ENCODE data around the gene WFDC8. TPM values are rescaled to one million over a fixed set of nuclear protein-coding genes. Genes with fewer than 3 reads are reported as not detected.

The WFDC8 gene
- total and polyA plus RNA-seq, 4 donors = not detected

DNA sequence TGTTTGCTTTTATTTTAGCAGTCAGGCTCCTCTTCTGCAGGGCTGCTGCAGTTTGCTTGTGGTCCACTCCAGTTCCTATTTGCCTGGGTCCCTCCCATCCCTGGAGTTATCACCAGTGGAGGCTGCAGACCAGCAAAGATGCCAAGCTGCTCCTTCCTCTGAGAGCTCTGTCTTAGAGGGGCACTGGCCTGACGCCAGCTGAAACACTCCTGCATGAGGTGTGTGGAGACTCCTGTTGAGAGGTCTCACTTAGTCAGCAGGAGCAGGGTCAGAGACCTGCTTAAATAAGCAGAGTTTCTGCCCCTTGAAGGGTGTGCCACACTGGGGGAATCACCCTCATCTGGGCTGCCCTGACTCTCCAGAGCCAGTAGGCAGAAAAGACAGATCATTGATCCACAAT lies 16.2 kb upstream of the WFDC8 start:
- TF ChIP-seq HNF4A (conservative IDR thresholded peaks at IDR 0.05) (no peak), NR2F2 (IDR thresholded peaks at IDR 0.05) (no peak), EGR1 (IDR thresholded peaks at IDR 0.05; ENCODE audit: low read depth in 2 of 2) (no peak), YY1 (IDR thresholded peaks at IDR 0.05) (no peak)
- TF ChIP-seq, protein P1, sequence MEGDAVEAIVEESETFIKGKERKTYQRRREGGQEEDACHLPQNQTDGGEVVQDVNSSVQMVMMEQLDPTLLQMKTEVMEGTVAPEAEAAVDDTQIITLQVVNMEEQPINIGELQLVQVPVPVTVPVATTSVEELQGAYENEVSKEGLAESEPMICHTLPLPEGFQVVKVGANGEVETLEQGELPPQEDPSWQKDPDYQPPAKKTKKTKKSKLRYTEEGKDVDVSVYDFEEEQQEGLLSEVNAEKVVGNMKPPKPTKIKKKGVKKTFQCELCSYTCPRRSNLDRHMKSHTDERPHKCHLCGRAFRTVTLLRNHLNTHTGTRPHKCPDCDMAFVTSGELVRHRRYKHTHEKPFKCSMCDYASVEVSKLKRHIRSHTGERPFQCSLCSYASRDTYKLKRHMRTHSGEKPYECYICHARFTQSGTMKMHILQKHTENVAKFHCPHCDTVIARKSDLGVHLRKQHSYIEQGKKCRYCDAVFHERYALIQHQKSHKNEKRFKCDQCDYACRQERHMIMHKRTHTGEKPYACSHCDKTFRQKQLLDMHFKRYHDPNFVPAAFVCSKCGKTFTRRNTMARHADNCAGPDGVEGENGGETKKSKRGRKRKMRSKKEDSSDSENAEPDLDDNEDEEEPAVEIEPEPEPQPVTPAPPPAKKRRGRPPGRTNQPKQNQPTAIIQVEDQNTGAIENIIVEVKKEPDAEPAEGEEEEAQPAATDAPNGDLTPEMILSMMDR (IDR thresholded peaks at IDR 0.05; ENCODE audit: low read depth, low read length, missing input control) = no peak
- Histone ChIP-seq H3K27me3 (ENCODE audit: control insufficient read depth in 4 of 4, insufficient read depth in 4 of 4, low read length in 3 of 4) (peaks cover 0 to 4% (median 1%) of the 10 kb centered on the region in 4 donors), H3K4me1 (ENCODE audit: control insufficient read depth in 4 of 4, insufficient read depth in 4 of 4, low read length in 3 of 4) (no peaks in the 10 kb centered on the region), H3K9me3 (ENCODE audit: control insufficient read depth in 4 of 4, low read length in 3 of 4) (no peaks in the 10 kb centered on the region), H3K4me3 (ENCODE audit: low read depth in 1 of 3, low read length in 3 of 3) (no peak overlapping the region), H3K9ac (ENCODE audit: low read depth in 1 of 2, low read length in 2 of 2) (no peak overlapping the region), H3K36me3 (ENCODE audit: control insufficient read depth in 4 of 4, insufficient read depth in 3 of 4, low read depth in 1 of 4, low read length in 3 of 4) (no peaks in the 10 kb centered on the region), H3K27ac (ENCODE audit: low read depth in 1 of 2, low read length in 2 of 2) (no peak overlapping the region)
- 0% methylated on average over 1 of the region's 1 CpG for WGBS
- DNase-seq (ENCODE audit: low spot score) = no peak

DNA sequence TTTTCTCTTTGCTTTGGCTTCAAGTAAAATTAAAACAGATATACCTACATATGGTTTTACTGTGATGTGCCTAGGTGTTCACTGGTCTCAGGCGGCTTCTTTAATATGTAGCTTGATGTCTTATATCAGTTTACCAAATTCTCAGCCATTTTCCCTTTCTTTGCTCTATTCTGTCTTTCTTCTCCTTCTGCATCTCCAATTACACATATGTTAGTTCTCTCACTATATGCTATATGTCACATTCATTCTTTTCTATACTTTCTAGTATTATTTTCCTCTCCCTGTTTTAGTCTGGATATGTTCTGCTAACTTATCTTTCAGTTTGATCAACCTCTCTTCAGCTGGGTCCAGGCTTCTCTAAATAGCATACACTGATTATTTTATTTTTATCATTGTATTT lies 14.4 kb upstream of the WFDC8 start:
- Histone ChIP-seq H3K27ac (ENCODE audit: low read depth in 1 of 2, low read length in 2 of 2) (no peak overlapping the region), H3K36me3 (ENCODE audit: control insufficient read depth in 4 of 4, insufficient read depth in 3 of 4, low read depth in 1 of 4, low read length in 3 of 4) (no peaks in the 10 kb centered on the region), H3K9ac (ENCODE audit: low read depth in 1 of 2, low read length in 2 of 2) (no peak overlapping the region), H3K4me3 (ENCODE audit: low read depth in 1 of 3, low read length in 3 of 3) (no peak overlapping the region), H3K4me1 (ENCODE audit: control insufficient read depth in 4 of 4, insufficient read depth in 4 of 4, low read length in 3 of 4) (no peaks in the 10 kb centered on the region), H3K9me3 (ENCODE audit: control insufficient read depth in 4 of 4, low read length in 3 of 4) (no peaks in the 10 kb centered on the region), H3K27me3 (ENCODE audit: control insufficient read depth in 4 of 4, insufficient read depth in 4 of 4, low read length in 3 of 4) (peaks cover 0 to 4% (median 1%) of the 10 kb centered on the region in 4 donors)
- WGBS = 3% methylated on average over 1 of the region's 1 CpG
- TF ChIP-seq YY1 (IDR thresholded peaks at IDR 0.05) (no peak), GABPA (IDR thresholded peaks at IDR 0.05 in 1 of 2, conservative IDR thresholded peaks at IDR 0.05 in 1 of 2) (no peak), FOXA1 (IDR thresholded peaks at IDR 0.05) (no peak), TAF1 (conservative IDR thresholded peaks at IDR 0.05) (no peak), RAD21 (IDR thresholded peaks at IDR 0.05) (no peak), SP1 (IDR thresholded peaks at IDR 0.05) (no peak), EGR1 (IDR thresholded peaks at IDR 0.05; ENCODE audit: low read depth in 2 of 2) (no peak), HNF4G (IDR thresholded peaks at IDR 0.05) (no peak), JUND (IDR thresholded peaks at IDR 0.05) (no peak), NR2F2 (IDR thresholded peaks at IDR 0.05) (no peak)
- TF ChIP-seq, protein P2, sequence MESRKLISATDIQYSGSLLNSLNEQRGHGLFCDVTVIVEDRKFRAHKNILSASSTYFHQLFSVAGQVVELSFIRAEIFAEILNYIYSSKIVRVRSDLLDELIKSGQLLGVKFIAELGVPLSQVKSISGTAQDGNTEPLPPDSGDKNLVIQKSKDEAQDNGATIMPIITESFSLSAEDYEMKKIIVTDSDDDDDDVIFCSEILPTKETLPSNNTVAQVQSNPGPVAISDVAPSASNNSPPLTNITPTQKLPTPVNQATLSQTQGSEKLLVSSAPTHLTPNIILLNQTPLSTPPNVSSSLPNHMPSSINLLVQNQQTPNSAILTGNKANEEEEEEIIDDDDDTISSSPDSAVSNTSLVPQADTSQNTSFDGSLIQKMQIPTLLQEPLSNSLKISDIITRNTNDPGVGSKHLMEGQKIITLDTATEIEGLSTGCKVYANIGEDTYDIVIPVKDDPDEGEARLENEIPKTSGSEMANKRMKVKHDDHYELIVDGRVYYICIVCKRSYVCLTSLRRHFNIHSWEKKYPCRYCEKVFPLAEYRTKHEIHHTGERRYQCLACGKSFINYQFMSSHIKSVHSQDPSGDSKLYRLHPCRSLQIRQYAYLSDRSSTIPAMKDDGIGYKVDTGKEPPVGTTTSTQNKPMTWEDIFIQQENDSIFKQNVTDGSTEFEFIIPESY (IDR thresholded peaks at IDR 0.05) = no peak
- TF ChIP-seq, protein P3, sequence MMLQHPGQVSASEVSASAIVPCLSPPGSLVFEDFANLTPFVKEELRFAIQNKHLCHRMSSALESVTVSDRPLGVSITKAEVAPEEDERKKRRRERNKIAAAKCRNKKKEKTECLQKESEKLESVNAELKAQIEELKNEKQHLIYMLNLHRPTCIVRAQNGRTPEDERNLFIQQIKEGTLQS (IDR thresholded peaks at IDR 0.05) = no peak
- TF ChIP-seq, protein P4, sequence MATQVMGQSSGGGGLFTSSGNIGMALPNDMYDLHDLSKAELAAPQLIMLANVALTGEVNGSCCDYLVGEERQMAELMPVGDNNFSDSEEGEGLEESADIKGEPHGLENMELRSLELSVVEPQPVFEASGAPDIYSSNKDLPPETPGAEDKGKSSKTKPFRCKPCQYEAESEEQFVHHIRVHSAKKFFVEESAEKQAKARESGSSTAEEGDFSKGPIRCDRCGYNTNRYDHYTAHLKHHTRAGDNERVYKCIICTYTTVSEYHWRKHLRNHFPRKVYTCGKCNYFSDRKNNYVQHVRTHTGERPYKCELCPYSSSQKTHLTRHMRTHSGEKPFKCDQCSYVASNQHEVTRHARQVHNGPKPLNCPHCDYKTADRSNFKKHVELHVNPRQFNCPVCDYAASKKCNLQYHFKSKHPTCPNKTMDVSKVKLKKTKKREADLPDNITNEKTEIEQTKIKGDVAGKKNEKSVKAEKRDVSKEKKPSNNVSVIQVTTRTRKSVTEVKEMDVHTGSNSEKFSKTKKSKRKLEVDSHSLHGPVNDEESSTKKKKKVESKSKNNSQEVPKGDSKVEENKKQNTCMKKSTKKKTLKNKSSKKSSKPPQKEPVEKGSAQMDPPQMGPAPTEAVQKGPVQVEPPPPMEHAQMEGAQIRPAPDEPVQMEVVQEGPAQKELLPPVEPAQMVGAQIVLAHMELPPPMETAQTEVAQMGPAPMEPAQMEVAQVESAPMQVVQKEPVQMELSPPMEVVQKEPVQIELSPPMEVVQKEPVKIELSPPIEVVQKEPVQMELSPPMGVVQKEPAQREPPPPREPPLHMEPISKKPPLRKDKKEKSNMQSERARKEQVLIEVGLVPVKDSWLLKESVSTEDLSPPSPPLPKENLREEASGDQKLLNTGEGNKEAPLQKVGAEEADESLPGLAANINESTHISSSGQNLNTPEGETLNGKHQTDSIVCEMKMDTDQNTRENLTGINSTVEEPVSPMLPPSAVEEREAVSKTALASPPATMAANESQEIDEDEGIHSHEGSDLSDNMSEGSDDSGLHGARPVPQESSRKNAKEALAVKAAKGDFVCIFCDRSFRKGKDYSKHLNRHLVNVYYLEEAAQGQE (IDR thresholded peaks at IDR 0.05) = no peak
- no peak for DNase-seq (ENCODE audit: low spot score)

Measured in liver (tissue), 9 donors.